NB4 (cell line): ENCODE measurements around the gene AGAP1.

Source experiments
- CTCF ChIP-seq: IDR thresholded peaks from one replicate; pipeline ENCODE4 v1.5.1; 2012; ENCODE audit warnings: low read depth, low read length
- MAX ChIP-seq: IDR thresholded peaks from 2 replicates; pipeline ENCODE4 v1.6.1; 2011; ENCODE audit warnings: low read depth, low read length
- MYC ChIP-seq: IDR thresholded peaks from 2 replicates; pipeline ENCODE4 v1.6.1; 2011; ENCODE audit warnings: low read depth, low read length
- POLR2A ChIP-seq: IDR thresholded peaks from 2 replicates; pipeline ENCODE4 v1.6.1; 2011; ENCODE audit warnings: mild to moderate bottlenecking; ENCODE audit not compliant: insufficient read length; ENCODE audit errors: extremely low read depth

GRCh38 chr2:235564066-235564465, 70.2 kb downstream of the AGAP1 start:
- TF ChIP-seq CTCF = no peak
- TF ChIP-seq MAX = no peak
- TF ChIP-seq POLR2A = no peak
- no peak for TF ChIP-seq MYC
